Measurements from ENCODE around the gene CLIC4.

- TF ChIP-seq, protein P1, sequence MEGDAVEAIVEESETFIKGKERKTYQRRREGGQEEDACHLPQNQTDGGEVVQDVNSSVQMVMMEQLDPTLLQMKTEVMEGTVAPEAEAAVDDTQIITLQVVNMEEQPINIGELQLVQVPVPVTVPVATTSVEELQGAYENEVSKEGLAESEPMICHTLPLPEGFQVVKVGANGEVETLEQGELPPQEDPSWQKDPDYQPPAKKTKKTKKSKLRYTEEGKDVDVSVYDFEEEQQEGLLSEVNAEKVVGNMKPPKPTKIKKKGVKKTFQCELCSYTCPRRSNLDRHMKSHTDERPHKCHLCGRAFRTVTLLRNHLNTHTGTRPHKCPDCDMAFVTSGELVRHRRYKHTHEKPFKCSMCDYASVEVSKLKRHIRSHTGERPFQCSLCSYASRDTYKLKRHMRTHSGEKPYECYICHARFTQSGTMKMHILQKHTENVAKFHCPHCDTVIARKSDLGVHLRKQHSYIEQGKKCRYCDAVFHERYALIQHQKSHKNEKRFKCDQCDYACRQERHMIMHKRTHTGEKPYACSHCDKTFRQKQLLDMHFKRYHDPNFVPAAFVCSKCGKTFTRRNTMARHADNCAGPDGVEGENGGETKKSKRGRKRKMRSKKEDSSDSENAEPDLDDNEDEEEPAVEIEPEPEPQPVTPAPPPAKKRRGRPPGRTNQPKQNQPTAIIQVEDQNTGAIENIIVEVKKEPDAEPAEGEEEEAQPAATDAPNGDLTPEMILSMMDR (IDR thresholded peaks at IDR 0.05; ENCODE audit: borderline replicate concordance, extremely low read depth, low read length, poor library complexity, severe bottlenecking), result no peak
- no peak for TF ChIP-seq EZH2 (IDR thresholded peaks at IDR 0.05; ENCODE audit: borderline replicate concordance, low read depth, low read length, severe bottlenecking)
Observed at GRCh38 chr1:24737368-24738117, 7.7 kb upstream of the CLIC4 start.
